HG02840 (cell line): ENCODE results near the gene PTN.

Experiments
- ATAC-seq: cut with Tn5 transposase; IDR thresholded peaks from one replicate; pipeline ENCODE4 v1.9.1; 2021; ENCODE audit warnings: mild to moderate bottlenecking, moderate library complexity, moderate number of reproducible peaks; ENCODE audit not compliant: unreplicated experiment, low FRiP score

The PTN gene

DNA sequence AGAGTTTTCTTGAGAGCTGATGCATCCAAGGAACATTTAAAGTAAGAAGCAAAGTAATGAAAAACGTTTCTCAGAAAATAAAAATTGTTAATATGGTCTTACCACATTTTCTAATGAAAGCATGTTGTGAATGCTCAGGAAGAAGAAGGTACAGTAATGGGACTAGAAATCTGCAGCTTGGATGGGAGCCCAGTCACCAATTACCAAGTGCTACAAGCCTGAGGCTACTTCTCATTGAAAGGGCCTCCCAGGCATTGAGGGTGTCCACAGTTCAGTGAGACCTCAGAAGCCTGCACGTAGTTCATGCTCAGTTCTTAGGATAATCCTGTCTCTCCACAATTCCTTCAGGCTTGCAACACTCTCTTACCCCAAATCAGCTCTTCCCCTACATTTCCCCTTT, 17.6 kb downstream of the PTN start:
- ATAC-seq, result no peak

DNA sequence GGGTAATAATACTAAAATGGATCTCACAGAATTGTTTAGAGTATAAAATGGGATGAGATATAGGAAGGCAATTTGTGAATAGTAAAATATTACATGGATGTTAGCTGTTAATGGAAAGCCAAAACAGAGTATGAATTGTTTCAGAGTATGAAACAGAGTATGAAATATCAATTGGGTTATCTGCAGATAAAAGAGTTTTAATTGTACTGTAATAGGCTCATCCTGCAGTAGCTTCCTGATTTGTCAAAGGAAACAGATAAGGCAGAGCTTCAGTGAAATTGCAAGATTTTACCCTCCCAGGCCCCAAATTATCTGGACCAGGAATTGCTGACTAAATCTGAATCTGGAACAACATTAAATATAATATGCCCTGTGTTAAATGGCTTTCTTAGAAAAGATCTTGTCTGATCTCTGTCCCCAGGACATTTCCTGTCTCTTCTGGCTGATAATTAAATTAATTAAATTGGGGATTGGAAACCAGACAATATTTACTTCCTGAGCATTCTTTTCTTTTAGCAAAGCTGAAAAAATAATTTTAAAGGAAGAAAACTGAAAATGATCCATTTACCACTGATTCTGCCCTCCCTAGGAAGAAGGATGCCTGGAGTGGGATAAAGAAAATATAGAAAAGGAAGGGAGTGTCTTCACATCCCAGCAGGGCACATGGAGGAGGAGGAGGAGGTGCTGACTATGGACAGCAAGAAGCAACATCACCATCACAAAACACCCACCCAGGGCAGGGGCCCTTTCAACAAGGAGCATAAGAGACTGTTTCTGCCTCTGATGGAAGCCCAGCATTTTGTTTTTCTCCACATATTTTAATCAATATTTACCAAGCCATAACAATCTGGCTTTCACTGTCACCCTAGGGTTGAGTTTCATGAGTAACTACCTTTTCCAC, 18.5 kb downstream of the PTN start:
- ATAC-seq, result no peak

GRCh38 chr7:137316648-137317353, 26.7 kb downstream of the PTN start:
- ATAC-seq, result no peak

DNA sequence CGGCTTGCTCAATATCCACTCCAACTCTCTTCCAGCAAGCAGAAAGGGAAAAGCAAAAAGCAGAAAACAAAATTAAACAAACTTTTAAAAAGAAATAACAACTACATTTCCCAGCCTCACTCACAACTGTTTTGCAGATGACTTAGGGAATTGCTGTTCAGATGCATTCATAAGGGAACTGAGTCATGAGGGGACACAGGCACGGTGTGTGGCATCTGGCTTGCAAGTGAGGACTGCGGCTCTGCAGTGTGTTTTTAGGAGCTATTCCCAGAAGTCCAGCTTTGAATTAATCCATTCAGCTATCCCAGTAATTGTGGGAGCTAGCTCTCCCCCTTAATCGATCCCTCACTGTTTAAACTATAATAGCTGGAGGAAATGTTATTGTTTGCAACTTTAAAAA, 30.3 kb downstream of the PTN start:
- no peak for ATAC-seq

GRCh38 chr7:137306748-137307147, 36.8 kb downstream of the PTN start:
- no peak for ATAC-seq

GRCh38 chr7:137305901-137306621, 37.5 kb downstream of the PTN start:
- no peak for ATAC-seq

DNA sequence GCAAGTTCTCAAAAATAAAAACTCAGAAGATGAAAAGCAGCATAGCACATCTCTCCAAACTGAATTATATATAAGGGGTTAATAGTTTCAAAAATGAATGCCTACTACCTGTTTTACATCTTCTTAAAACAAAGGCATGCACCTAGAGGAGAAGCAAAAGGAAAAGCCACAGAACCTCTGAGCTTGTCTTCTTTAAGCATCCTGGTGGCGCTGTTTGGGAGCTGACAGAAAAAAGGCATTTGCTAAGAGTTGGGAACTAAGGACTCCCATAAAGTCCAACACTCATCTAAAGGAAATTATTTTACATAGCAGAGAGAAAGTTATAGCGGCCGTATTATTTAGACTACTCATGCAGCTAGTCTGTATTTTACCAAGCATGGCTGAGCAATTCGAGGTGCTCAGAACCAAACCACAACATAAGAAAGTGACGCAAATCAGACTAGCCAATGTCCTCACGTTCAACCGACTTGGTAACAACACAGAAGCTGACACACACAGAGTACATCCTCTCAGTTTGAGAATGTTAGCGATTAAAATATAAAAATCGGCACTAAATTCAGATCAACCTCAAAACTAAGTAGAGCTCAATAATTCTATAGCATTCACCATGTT, 38.8 kb downstream of the PTN start:
- ATAC-seq, result no peak

DNA sequence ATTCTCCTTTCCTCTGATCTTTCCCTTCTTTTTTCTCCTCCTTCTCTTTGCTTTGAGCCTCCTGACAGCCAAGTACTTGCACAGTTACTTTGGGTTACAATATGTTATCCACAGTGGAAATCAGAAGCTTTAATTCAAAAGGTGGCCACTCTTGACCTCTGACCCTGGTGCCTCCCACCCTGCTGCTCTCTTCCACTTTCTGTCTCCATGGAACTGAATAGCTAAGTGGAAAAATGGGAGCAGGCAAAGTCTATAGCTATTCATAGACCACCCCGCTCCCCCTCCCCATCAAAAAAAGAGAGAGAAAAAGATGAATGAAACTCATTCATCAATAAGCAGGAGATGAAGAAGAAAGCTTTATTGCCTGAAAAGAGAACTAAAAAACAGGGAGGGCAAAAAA, 39.4 kb downstream of the PTN start:
- ATAC-seq, result no peak

GRCh38 chr7:137302081-137302480, 41.5 kb downstream of the PTN start:
- no peak for ATAC-seq

- no peak for ATAC-seq
Observed at GRCh38 chr7:137298464-137298794, 45.1 kb downstream of the PTN start.

DNA sequence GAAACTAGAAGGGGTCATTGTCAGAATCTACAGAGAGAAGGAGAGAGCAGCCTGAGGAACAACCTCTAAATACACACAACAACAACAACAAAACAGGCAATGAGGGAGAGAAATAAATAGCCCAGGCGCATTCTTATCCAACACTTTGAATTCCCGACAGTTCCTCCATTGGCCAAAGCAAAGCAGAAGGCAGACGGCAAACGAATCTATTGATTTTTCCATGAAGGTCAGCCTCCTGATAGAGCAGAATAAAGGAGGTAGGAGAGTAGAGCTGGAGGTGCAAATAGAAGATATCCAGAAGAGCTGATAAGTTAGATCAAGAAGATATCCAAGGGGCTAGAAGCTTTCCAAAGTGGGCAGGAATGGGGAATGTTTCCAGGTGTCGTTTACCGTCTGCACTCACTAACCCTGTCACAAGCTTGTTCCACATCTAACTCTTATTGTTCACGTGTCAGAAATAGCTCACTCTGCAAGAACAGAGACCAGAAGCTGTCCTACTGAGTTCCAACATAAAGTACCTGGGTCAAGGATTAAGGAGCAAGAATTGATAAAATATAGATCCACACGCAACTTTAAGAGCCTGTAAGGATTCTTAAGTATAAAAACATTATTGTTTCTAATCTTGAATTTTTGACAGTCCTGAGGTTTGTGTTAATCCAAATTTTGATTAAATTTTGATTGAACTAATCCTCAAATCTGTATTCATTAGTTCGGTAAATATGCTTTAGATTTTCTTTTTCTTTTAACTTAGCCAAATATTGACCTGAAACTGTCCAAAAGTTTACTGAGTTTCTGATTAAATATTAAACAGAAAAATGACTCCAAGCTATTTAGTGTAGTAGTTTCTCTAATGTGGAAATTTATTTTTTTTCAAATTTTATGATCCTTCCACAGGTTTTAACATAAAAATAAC, 45.7 kb downstream of the PTN start:
- no peak for ATAC-seq

DNA sequence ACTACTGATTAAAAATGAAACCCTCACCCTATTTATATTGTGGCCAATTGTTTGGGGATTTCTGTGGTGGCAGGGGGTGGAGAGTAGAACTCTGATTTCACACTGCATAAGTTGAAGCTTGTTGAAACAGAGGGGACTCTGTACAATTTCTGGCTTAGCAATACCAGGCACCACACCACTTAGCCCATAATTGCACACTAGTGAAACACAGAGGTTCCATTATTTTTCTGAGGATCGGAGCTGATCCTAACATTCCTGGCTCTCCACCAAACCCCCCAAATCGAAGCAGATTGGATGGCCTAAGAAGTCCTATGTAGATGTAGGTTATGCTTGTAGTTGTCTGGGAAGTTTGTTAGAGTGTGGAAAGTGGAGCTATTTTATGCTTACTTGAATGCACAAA, 47.0 kb downstream of the PTN start:
- ATAC-seq, result no peak

DNA sequence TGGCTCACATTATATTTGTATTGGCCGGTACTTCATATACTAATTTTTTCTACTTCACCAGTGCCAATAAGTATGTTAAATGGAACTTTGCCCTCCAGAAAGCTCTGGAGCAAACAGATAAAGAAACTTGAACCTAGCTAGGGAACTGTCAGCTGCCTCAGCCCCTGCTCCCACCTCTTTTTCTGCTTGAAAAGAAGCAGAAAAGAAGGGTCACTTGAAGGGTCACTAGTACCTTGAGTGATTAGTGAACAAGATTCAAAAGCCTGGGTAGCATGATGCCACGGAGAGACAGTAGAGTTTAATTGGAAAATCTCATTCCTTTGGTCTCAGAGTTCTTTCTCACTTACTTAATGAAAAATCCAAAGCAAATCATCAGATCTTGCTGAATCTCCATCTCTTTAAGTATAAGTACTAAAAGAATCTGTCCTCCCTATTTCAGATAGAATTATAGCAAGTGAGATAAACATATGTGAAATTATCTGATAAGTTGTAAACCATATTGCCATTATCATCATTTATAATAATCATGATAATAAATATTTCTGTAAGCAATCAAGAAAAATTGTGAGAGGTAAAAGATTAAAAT, 47.7 kb downstream of the PTN start:
- no peak for ATAC-seq

DNA sequence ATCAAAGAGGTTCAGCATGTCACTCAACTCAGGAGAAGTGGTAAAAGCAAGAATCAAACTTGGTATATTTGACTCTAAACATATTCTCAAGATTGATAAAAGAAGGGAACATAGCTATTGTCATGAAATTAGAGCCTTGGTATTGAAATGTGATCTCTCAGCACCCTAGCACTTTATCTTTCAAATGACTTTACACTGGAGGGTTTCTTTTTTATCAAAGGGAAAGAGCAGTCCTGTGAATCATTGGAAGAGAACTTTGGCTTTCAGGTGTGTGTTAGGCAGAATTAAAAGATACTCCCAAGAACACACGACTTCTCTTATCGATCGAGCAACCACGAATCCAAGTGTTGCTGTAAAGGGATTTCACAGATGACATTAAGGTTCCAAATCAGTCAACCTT, 54.4 kb downstream of the PTN start:
- ATAC-seq, result no peak

- no peak for ATAC-seq
Observed at GRCh38 chr7:137287651-137288258, 55.8 kb downstream of the PTN start.

GRCh38 chr7:137283153-137283552, 60.4 kb downstream of the PTN start:
- ATAC-seq, result no peak

DNA sequence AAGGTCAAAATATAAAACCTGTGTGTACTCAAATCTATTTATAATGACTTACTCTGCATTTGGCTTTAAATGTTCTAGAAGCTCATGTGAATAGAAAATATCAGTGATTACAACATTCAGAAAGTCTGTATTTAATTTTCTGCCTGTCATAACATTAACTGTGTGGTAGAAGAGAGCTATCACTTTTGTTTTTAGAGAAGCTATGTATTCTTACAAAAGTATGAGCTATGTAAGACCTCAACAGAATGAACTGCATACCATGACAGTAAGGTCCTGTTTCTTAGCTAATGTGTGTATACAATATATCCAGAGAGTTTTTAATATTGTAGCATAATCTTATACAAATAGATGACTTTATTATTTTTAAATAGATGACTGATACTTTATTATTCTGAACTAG, 61.5 kb downstream of the PTN start:
- no peak for ATAC-seq

GRCh38 chr7:137276189-137276588, 67.3 kb downstream of the PTN start:
- ATAC-seq, result no peak

- ATAC-seq, result no peak
Observed at GRCh38 chr7:137272249-137272648, 71.3 kb downstream of the PTN start.
